ENCODE measurements around the gene PEBP1.
"Not testable (repeated sequence)": the region's sequence is repeated elsewhere in the genome, so short reads cannot be mapped to it uniquely, and the experiment has no call there.

PEBP1 gene

DNA sequence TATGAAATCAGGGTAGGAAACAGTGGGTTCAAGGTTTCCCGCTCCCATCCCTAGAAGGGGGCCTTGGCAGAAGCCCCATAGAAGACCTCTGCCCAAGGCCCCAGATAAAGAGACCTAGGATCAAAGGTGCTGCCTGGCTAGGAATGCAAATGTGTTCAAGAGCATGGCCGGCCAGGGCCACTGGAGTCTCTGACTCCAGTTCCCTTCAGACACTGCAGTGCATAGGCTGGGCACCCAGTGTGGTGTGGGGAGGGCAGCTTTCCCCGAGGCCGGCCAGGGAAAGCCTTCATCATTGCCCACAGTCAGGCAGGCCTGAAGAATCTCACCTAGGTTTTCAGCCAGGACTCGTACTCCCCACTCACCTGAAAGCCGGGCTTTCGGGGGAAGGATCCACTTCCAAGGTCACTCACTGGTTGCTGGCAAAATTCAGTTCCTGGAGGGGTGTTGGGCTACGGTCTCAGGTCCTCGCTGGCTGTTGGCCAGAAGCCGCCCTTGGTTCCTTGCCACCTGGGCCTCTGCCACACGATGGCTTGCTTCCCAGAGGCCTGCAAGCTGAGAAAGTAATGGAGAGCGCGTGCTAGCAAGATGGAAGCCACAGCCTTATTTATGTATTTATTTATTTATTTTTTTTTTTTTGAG is 9.7 kb upstream of the PEBP1 start:
- no peak for DNase-seq (ENCODE audit: low spot score)
- TF ChIP-seq CTCF (IDR thresholded peaks at IDR 0.05; ENCODE audit: extremely low read depth, insufficient read depth, missing control alignments), result no peak
- in situ Hi-C loops (cut with MboI; ENCODE audit: low pct_unique_long_range_greater_than_20kb, low sequenced_read_pairs, unreplicated experiment), result no loop called here

GRCh38 chr12:118127867-118128266 is 8.1 kb upstream of the PEBP1 start:
- no peak for TF ChIP-seq CTCF (IDR thresholded peaks at IDR 0.05; ENCODE audit: extremely low read depth, insufficient read depth, missing control alignments)
- in situ Hi-C loops (cut with MboI; ENCODE audit: low pct_unique_long_range_greater_than_20kb, low sequenced_read_pairs, unreplicated experiment), result no loop called here
- DNase-seq (ENCODE audit: low spot score), result no peak

DNA sequence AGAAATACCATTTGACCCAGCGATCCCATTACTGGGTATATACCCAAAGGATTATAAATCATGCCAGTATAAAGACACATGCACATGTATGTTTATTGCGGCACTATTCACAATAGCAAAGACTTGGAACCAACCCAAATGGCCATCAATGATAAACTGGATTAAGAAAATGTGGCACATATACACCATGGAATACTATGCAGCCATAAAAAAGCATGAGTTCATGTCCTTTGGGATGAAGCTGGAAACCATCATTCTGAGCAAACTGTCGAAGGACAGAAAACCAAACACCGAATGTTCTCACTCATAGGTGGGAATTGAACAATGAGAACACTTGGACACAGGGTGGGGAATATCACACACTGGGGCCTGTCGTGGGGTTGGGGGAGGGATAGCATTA is 6.5 kb upstream of the PEBP1 start:
- in situ Hi-C loops (cut with MboI; ENCODE audit: low pct_unique_long_range_greater_than_20kb, low sequenced_read_pairs, unreplicated experiment); DNase-seq (ENCODE audit: low spot score): not testable (repeated sequence)

- TF ChIP-seq CTCF (IDR thresholded peaks at IDR 0.05; ENCODE audit: extremely low read depth, insufficient read depth, missing control alignments), result no peak
- in situ Hi-C loops (cut with MboI; ENCODE audit: low pct_unique_long_range_greater_than_20kb, low sequenced_read_pairs, unreplicated experiment), result no loop called here
- DNase-seq (ENCODE audit: low spot score), result peak; percentile 64
Observed at GRCh38 chr12:118136559-118137003, 657 bp downstream of the PEBP1 start.

- no peak for TF ChIP-seq CTCF (IDR thresholded peaks at IDR 0.05; ENCODE audit: extremely low read depth, insufficient read depth, missing control alignments)
- DNase-seq (ENCODE audit: low spot score), result no peak
- in situ Hi-C loops (cut with MboI; ENCODE audit: low pct_unique_long_range_greater_than_20kb, low sequenced_read_pairs, unreplicated experiment), result no loop called here
Observed at GRCh38 chr12:118137148-118137678, 1.3 kb downstream of the PEBP1 start.

DNA sequence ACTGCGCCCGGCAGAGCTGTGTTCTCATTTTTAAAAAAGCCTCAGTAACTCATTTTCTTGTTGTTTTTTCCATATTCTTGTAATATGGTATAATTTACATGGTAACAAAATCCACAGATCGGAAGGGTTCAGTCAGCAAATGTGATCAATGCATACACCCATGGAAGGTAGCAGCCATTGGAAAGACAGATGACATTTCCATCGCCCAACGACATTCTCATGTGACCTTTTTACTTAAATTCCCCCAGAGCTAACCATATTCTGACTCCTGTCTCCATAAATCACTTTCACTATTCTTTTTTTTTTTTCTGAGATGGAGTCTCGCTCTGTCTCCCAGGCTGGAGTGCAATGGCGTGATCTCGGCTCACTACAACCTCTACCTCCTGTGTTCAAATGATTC is 4.9 kb downstream of the PEBP1 start:
- no peak for DNase-seq (ENCODE audit: low spot score)
- no peak for TF ChIP-seq CTCF (IDR thresholded peaks at IDR 0.05; ENCODE audit: extremely low read depth, insufficient read depth, missing control alignments)
- in situ Hi-C loops (cut with MboI; ENCODE audit: low pct_unique_long_range_greater_than_20kb, low sequenced_read_pairs, unreplicated experiment), result no loop called here

GRCh38 chr12:118144499-118144898 is 8.6 kb downstream of the PEBP1 start:
- TF ChIP-seq CTCF (IDR thresholded peaks at IDR 0.05; ENCODE audit: extremely low read depth, insufficient read depth, missing control alignments), result no peak
- in situ Hi-C loops (cut with MboI; ENCODE audit: low pct_unique_long_range_greater_than_20kb, low sequenced_read_pairs, unreplicated experiment), result no loop called here
- no peak for DNase-seq (ENCODE audit: low spot score)

All from GM13977 (cell line).